Fibroblast of lung (primary cell): ENCODE measurements around the gene UPF2. TPM values are rescaled to one million over a fixed set of nuclear protein-coding genes. Genes with fewer than 3 reads are reported as not detected.

ENCODE experiments used
- DNase-seq, 2 donors: peaks; one replicate each; pipeline versions ENCODE4 v3.0.0 to v3.0.0-alpha.2; 2010; ENCODE audit warnings: low read depth in 2 of 2
- H2AFZ ChIP-seq: 2 replicates; pipeline ENCODE4 v1.5.1; 2012; ENCODE audit warnings: low read length, control low read depth, inconsistent platforms
- H3K27ac ChIP-seq: 2 replicates; pipeline ENCODE4 v1.5.1; 2011; ENCODE audit warnings: low read length, control low read depth; ENCODE audit not compliant: insufficient read depth
- H3K27me3 ChIP-seq: 2 replicates; pipeline ENCODE4 v1.5.1; 2011; ENCODE audit warnings: mild to moderate bottlenecking, low read length; ENCODE audit not compliant: control insufficient read depth, insufficient read depth
- H3K36me3 ChIP-seq: 2 replicates; pipeline ENCODE4 v1.5.1; 2011; ENCODE audit warnings: low read length; ENCODE audit not compliant: control insufficient read depth, insufficient read depth
- H3K4me1 ChIP-seq: 2 replicates; pipeline ENCODE4 v1.5.1; 2011; ENCODE audit warnings: low read length; ENCODE audit not compliant: control insufficient read depth, insufficient read depth; ENCODE audit errors: extremely low read depth
- H3K4me2 ChIP-seq: 2 replicates; pipeline ENCODE4 v1.5.1; 2011; ENCODE audit warnings: low read length, control low read depth; ENCODE audit not compliant: insufficient read depth; ENCODE audit errors: extremely low read depth
- H3K4me3 ChIP-seq, 4 experiments: fragments of 200-600 bp in 1 of 4; sonication (generic) in 1 of 4; replicated peaks in 1 of 4; 2 replicates each; pipeline ENCODE4 v1.5.1; 2011 to 2016; ENCODE audit warnings: low read length in 4 of 4, low read depth in 3 of 4, mild to moderate bottlenecking in 3 of 4, control low read depth in 2 of 4, inconsistent platforms in 1 of 4, mixed read lengths in 1 of 4; ENCODE audit not compliant: insufficient read depth in 1 of 4; ENCODE audit errors: control extremely low read depth in 1 of 4
- H3K79me2 ChIP-seq: 2 replicates; pipeline ENCODE4 v1.5.1; 2012; ENCODE audit warnings: mild to moderate bottlenecking, low read length, inconsistent platforms; ENCODE audit not compliant: control insufficient read depth, insufficient read depth
- H3K9ac ChIP-seq: 2 replicates; pipeline ENCODE4 v1.5.1; 2011; ENCODE audit warnings: mild to moderate bottlenecking, low read length, control low read depth; ENCODE audit not compliant: insufficient read depth
- H3K9me3 ChIP-seq: 2 replicates; pipeline ENCODE4 v1.5.1; 2012; ENCODE audit warnings: low read depth, low read length; ENCODE audit not compliant: control insufficient read depth, insufficient read depth
- H4K20me1 ChIP-seq: 2 replicates; pipeline ENCODE4 v1.5.1; 2011; ENCODE audit warnings: low read length; ENCODE audit not compliant: control insufficient read depth, insufficient read depth; ENCODE audit errors: extremely low read depth
- CTCF ChIP-seq, 2 donors: IDR thresholded peaks in 1 of 2; conservative IDR thresholded peaks in 1 of 2; 1 replicate in 1 of 2; 2 replicates in 1 of 2; pipeline ENCODE4 v1.5.1; 2011 to 2012; ENCODE audit warnings: low read length in 2 of 2, control low read depth in 1 of 2, inconsistent platforms in 1 of 2, low read depth in 1 of 2, mild to moderate bottlenecking in 1 of 2
- EZH2 ChIP-seq: IDR thresholded peaks from 2 replicates; pipeline ENCODE4 v1.5.1; 2012; ENCODE audit warnings: low read length, control low read depth, mild to moderate bottlenecking; ENCODE audit errors: missing control alignments
- polyA plus RNA-seq, 2 donors: library from polyadenylated mRNA; depleted of rRNA in 1 of 2; stranded (reverse) in 1 of 2; unstranded in 1 of 2; fragments of >200 nt; gene quantifications; 2 replicates each; pipeline ENCODE4 v1.2.1, GENCODE V29; 2011 to 2012; ENCODE audit warnings: missing spikeins in 1 of 2
- total RNA-seq: library from RNA; depleted of rRNA; stranded (reverse); fragments of >200 nt; gene quantifications from 2 replicates; pipeline ENCODE4 v1.2.1, GENCODE V29; 2014

Gene UPF2
- total and polyA plus RNA-seq, 2 donors (not counting 1 experiment from before 2014, with no cell fraction given), result 20.8 to 22.6 TPM

DNA sequence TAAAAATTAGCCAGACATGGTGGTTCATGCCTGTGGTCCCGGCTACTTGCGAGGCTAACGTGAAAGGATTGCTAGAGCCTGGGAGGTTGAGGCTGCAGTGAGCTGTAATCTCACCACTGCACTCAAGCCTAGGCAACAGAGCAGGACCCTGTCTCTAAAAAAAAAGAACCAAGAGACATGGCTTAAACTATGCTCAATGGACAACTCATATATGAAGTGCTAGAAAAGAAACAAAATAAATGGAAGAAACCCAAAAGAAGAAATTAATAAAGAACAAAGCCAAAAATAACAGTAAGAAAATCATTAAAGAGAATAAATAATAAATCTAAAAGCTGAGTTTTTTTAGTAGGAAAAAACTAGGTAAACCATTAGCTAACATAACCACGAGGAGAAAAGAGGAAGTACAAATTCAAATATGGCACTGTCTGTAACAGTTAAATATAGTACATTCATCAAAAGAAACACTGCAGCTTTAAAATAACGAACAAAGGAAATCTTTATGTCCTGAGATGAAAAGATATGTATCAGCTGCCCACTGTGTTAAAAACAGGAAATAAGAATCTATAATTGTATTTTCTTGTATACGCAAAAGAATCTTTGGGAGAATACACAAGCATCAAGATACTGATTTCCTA lies 48.7 kb downstream of the UPF2 start:
- no peaks in the 10 kb centered on the region for H3K79me2 ChIP-seq
- H3K27me3 ChIP-seq, result no peaks in the 10 kb centered on the region
- TF ChIP-seq EZH2, result no peak
- no peak for TF ChIP-seq CTCF (conservative IDR thresholded peaks at IDR 0.05 in 1 of 2, IDR thresholded peaks at IDR 0.05 in 1 of 2; ENCODE audit: low read depth in 1 of 2, low read length in 2 of 2)
- H2AFZ ChIP-seq, result no peak overlapping the region
- H4K20me1 ChIP-seq, result no peaks in the 10 kb centered on the region
- H3K4me2 ChIP-seq, result no peak overlapping the region
- DNase-seq, result no peak
- peaks cover 2% of the 10 kb centered on the region for H3K36me3 ChIP-seq
- H3K9ac ChIP-seq, result no peak overlapping the region
- H3K4me3 ChIP-seq, result no peak overlapping the region
- no peaks in the 10 kb centered on the region for H3K9me3 ChIP-seq
- no peaks in the 10 kb centered on the region for H3K4me1 ChIP-seq
- H3K27ac ChIP-seq, result no peak overlapping the region

DNA sequence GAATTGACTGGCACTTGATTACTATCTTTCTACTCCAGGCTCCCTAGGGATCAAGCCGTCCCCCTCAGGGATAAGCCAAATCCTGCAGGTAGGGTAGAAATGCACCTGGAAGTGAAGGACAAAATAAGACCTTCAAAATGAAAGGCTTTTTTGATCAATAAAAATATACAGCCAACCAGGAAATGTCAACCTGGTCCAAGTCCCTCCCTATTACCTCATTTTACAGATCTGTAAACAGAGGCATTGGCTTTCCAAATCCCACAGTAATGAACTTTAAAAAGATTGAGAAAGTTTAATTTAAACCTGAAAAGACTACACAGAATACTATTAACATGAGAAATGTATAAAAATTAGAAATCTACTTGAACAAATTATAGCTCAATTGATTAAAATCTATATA lies 53.7 kb downstream of the UPF2 start:
- Histone ChIP-seq H3K4me1 (no peaks in the 10 kb centered on the region), H3K36me3 (no peaks in the 10 kb centered on the region), H3K9me3 (no peaks in the 10 kb centered on the region), H3K4me3 (no peak overlapping the region), H3K27me3 (no peaks in the 10 kb centered on the region), H3K79me2 (no peaks in the 10 kb centered on the region), H3K27ac (no peak overlapping the region), H3K4me2 (no peak overlapping the region), H2AFZ (no peak overlapping the region), H3K9ac (no peak overlapping the region), H4K20me1 (no peaks in the 10 kb centered on the region)
- no peak for TF ChIP-seq EZH2
- no peak for TF ChIP-seq CTCF (conservative IDR thresholded peaks at IDR 0.05 in 1 of 2, IDR thresholded peaks at IDR 0.05 in 1 of 2; ENCODE audit: low read depth in 1 of 2, low read length in 2 of 2)
- DNase-seq, result no peak

DNA sequence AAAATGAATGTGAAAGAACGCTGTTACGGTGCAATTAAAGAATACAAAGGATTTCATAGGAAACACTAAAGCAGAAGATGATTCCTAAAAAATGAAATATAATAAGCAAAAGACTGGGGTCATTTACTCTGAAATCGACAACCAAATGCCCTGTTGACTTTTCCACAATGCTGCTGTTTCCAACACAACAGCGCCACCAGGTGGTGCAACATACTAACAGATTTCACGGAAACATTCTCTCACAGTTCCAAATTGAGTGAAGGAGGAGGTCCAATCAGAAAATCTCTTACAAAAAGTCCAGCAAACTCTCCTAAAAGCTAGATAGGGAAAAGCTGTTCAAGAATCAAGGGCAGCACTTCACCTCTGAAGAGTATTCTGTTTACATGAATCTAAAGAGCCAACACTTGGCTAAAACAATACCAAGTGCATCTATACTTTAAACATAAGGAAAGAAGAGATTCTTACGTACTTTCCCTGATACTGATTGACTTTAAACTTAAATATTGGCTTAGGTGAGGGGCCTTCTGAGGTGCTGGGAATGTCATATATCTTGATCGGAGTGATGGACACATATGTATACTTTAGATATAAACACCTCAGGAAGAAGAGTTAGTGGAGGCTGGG lies 55.9 kb downstream of the UPF2 start:
- peak; percentile 72 to 88 for DNase-seq
- TF ChIP-seq EZH2 (no peak), CTCF (conservative IDR thresholded peaks at IDR 0.05 in 1 of 2, IDR thresholded peaks at IDR 0.05 in 1 of 2; ENCODE audit: low read depth in 1 of 2, low read length in 2 of 2) (peak; percentile 86 to 94)
- Histone ChIP-seq H3K36me3 (no peaks in the 10 kb centered on the region), H3K9me3 (no peaks in the 10 kb centered on the region), H3K9ac (no peak overlapping the region), H3K4me2 (no peak overlapping the region), H3K27me3 (no peaks in the 10 kb centered on the region), H4K20me1 (no peaks in the 10 kb centered on the region), H3K79me2 (no peaks in the 10 kb centered on the region), H2AFZ (no peak overlapping the region), H3K4me1 (no peaks in the 10 kb centered on the region), H3K27ac (no peak overlapping the region), H3K4me3 (no peak overlapping the region)
